NCI-H1694 (cell line): Measurements from ENCODE around the gene NRCAM.

Experiments
- DNase-seq: peaks from one replicate; lab custom pipeline; 2025; lab: John Stamatoyannopoulos, UW

The NRCAM gene

DNA sequence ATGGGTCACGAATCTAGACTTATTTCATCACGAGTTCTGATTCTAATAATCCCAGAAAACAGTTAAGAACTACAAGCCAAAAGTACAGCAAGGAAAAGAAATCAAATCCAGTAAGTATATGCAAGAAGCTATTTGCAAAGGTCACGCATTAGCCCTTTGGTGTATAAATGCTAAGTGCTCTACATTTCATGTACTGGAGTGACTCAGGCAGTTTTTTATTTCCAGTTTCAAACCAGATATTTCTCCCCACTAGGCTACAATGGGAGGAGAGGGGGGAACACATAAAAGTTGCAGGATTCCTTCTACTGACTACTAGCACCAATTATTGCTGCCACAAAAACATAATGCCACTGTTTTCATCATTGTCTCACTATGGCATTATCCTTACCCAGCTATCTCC lies 148.0 kb downstream of the NRCAM start:
- no peak for DNase-seq

DNA sequence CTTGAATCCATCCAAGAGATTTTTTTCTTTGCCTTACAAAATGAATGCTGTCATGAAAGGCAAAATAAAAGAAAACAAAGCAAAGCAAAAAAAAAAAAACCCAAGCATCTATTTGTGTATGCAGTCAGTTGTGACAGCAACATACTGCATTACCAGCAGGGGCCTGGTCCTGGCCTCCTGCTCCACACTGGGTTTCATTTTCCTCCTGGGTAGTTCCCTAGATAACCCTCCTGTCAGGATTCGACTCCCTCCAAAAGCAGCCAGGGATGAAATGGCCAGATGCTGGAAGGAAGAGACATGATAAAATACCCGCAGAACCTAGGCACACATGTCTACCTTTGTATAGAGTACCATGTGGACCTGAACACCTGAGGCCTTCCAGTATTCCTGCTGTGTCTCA lies 148.6 kb downstream of the NRCAM start:
- DNase-seq: peak; percentile 57

DNA sequence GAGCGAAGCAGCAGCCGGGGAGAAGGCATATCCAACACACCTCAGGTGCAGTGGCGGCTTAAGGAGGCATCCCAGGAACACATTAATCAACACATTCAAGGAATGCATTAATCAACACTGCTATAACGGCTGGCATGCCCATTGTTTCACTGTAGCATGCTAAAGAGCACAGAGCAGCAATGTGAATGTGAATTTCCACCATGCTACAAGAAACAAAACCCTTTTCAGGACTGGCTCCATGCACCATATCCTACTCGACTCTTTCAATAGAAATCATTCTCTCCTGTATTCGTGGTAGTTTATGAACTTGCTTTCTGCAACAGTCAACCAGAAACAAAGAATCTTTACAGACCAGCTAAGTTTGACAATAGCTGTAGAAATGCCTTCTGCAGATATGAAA lies 149.0 kb downstream of the NRCAM start:
- DNase-seq: no peak

DNA sequence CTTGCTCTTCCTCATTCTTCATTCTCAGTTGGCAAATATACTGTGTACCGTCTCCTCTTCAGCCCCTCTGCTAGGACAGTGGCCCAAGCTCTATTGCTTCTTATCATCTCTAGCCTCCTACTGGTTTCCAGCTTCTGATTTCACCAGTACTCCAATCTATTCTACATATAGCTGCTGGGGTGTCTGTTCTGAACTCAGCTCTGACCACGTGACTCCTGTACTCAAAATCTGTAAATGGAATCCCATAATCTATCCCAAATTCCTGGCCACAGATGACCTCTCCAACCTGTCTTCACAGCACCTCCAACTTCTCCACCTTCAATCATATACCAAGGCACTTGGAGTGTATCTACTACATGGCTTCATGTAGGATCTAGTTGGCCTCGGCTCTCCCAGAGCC lies 152.9 kb downstream of the NRCAM start:
- no peak for DNase-seq

DNA sequence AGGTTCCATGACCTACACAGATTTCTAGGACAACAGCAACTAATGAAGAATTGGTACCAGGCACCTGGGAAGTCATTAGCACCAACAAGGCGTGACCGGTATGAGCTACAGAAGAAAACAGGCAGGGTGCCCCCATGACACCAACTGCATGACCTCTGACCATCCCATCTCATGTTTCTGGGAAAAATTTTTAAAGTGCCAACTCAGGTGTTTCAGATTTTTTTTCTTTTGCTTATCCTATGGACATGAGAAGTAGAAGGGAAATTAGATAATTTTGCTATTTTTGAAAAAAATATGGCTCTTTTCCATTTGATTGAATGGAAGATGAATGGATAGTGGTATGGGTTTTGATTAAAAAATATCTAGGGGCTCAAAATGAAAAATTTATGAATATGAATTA lies 154.8 kb downstream of the NRCAM start:
- DNase-seq: no peak

DNA sequence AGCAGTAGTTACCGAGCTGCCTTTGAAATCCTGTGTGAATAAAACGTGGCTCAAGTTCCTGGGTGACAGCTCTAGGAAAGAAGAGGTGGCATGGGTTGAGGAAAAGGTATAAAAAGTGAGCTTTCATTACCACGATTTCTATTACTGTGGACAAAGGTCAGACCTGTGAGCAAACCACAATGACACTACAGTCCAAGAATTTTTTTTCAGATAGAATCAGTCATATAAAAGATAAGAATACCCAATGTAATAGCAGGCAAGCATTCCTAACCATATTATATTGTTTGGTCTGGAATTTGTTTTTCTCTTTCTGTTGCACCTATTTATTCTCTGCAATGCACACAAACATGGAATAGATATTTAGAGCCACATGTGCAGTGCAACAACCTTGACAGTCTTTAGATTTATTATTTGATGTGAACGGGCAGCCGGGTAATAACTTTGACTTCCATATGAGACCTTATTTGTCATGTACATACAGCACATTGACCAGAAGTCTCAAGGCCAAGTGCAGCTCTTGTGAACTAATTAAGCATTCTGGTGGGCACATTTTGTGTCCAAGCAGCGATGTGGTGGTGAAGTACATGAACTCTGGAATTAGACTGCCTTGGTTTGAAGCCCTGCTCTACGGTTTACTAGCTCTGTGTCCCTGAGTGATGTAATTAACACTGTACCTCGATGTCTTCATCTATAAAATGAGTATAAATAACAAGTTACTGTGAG lies 156.8 kb downstream of the NRCAM start:
- no peak for DNase-seq

GRCh38 chr7:108296911-108297310 lies 159.3 kb downstream of the NRCAM start:
- DNase-seq: no peak

- no peak for DNase-seq
Observed at GRCh38 chr7:108294595-108294994, 161.6 kb downstream of the NRCAM start.

DNA sequence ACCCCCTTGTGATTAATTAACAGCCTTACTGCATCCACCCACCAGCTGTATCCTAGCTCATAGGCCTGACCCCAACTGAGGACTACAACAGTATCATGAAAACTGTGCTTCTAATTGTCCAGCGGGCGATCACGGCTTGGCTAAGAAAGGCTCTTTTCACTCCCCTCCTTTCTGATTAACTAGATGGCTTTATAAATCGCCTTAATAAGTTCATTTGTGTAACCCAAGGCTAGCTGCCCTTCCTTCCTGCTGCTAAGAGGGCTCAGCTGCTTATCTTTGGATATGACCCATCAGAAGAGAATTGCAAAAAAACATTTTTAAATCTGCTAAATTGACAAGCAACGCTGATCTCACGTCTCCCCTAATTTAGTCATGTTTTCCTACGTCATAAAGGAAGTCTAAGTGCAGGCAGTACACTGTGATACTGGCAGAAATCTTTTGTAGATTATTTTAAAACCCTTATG lies 163.1 kb downstream of the NRCAM start:
- no peak for DNase-seq

- DNase-seq: no peak
Observed at GRCh38 chr7:108292541-108292940, 163.7 kb downstream of the NRCAM start.

DNA sequence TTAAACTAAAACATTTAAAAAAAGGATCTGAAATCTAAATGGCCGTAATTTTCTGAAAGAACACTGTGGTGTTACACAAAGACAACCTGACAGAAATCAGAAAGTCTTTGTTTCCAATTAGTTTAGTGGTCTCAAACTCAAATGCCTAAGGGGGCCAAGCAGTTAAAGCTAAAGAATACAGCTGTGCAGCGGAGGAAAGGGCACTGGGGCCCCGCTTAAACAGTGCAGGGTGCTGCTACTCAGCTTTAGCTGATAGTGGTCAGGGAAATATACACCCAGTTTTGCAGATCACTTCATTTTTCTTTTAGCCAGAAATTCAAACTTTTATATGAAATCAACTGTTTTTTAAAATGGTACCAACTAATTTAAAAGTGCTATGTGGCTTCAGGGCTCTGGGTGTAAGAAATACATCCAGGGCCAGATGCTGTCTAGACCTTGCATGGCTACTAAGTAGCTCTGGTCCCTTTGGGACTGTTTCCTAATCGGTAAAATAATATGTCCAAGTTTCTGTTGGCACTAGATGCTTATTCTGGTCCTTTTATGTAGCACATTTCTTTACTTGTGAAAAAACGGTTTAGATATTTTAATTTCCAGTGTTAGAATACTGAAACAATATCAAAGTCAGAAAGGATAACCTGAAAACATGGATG lies 164.3 kb downstream of the NRCAM start:
- no peak for DNase-seq

DNA sequence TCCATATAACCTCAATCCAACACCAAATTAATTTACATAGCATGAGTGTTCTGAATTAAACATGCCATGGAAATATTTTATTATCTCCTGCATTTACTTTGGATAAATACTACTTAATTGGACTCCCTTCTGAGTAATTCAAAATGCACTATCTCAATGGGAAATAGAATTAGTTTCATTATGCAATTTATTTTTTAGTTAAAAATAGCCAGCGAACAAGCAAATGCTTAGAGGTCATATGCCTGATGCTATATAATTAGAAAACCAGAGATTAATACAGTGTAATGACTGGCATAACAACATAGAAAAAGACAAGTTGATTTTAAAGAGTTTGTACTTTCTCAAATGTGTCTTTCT lies 165.1 kb downstream of the NRCAM start:
- no peak for DNase-seq

GRCh38 chr7:108290459-108291151 lies 165.6 kb downstream of the NRCAM start:
- DNase-seq: no peak

DNA sequence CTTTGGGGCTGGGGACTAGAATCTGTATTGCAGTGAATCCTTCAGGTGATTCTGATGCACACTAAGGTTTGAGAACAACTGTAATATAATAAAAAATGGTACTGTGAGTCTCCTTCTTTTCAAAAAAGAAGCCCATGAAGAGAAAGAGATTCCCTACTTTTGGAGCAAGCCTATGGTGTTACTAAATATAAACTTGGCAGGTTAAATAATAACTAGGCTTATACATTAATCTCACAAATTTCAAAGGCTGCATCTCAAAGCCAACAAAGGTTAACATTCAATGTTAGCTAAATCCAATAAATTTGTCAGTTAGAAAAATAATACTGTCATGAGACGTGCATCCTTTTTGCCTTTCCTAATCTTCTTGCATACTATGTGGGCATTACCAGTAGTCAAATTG lies 166.4 kb downstream of the NRCAM start:
- no peak for DNase-seq

GRCh38 chr7:108287857-108288256 lies 168.4 kb downstream of the NRCAM start:
- DNase-seq: no peak

- no peak for DNase-seq
Observed at GRCh38 chr7:108286290-108286904, 169.8 kb downstream of the NRCAM start.

DNA sequence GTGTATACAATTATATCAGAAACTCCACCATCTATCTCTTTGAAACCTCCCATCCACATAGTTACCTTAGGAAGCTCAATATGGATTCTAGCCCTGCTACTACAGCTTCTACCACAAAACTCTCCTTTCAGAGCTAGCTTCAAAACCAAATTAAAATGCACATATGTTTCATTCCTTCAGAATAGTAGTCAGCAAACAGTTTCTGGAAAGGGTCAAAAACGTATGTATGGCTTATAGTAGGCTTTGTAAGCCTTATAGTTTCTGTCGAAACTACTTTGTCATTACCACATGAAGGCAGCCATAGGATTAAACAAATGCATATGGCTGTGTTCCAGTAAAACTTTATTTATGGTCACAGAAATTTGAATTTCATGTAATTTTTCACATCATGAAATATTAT lies 170.5 kb downstream of the NRCAM start:
- DNase-seq: no peak

- DNase-seq: no peak
Observed at GRCh38 chr7:108285003-108285368, 171.2 kb downstream of the NRCAM start.

GRCh38 chr7:108284349-108285002 lies 171.8 kb downstream of the NRCAM start:
- no peak for DNase-seq

- DNase-seq: no peak
Observed at GRCh38 chr7:108283252-108283651, 173.0 kb downstream of the NRCAM start.

GRCh38 chr7:108282427-108282996 lies 173.7 kb downstream of the NRCAM start:
- no peak for DNase-seq

GRCh38 chr7:108280136-108280535 lies 176.1 kb downstream of the NRCAM start:
- no peak for DNase-seq
